ENCODE results near the gene NWD2. TPM values are rescaled to one million over a fixed set of nuclear protein-coding genes. Genes with fewer than 3 reads are reported as not detected.

The NWD2 gene
- total and polyA plus RNA-seq, 10 donors: 0.05 TPM; not detected in 9

DNA sequence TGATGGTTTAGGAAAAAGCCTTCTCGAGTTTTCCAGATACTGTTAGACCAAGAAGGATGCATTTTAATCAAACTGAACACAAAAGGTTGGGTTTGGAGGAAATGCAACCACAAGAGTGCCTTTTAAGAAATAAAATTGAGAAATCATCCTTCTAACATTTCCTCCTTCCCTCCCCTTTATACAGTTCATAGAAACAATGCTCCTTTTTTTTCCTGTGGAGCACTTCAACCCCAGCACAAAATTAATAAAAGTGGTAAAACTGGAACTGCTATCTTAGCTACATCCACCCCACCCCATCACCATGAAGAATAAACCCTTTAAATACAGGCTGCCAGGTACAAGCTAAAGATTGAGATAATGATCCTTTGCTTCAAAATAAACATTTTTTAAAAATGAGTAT is 230.5 kb downstream of the NWD2 start:
- DNase-seq: no peak
- H3K27me3 ChIP-seq (replicated peaks in 1 of 7): peaks cover 0 to 31% (median 0%) of the 10 kb centered on the region in 7 donors
- H3K4me3 ChIP-seq: no peak overlapping the region
- intact Hi-C loops (cut with DNase I; ENCODE audit: low total_unique reads): no loop called here
- TF ChIP-seq, protein P1, sequence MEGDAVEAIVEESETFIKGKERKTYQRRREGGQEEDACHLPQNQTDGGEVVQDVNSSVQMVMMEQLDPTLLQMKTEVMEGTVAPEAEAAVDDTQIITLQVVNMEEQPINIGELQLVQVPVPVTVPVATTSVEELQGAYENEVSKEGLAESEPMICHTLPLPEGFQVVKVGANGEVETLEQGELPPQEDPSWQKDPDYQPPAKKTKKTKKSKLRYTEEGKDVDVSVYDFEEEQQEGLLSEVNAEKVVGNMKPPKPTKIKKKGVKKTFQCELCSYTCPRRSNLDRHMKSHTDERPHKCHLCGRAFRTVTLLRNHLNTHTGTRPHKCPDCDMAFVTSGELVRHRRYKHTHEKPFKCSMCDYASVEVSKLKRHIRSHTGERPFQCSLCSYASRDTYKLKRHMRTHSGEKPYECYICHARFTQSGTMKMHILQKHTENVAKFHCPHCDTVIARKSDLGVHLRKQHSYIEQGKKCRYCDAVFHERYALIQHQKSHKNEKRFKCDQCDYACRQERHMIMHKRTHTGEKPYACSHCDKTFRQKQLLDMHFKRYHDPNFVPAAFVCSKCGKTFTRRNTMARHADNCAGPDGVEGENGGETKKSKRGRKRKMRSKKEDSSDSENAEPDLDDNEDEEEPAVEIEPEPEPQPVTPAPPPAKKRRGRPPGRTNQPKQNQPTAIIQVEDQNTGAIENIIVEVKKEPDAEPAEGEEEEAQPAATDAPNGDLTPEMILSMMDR (IDR thresholded peaks at IDR 0.05 in 8 of 11, conservative IDR thresholded peaks at IDR 0.05 in 3 of 11): no peak
- TF ChIP-seq POLR2AphosphoS5 (IDR thresholded peaks at IDR 0.05) (no peak), POLR2A (IDR thresholded peaks at IDR 0.05) (no peak)
- no peak overlapping the region for H3K27ac ChIP-seq
- H3K4me1 ChIP-seq: no peaks in the 10 kb centered on the region
- H3K36me3 ChIP-seq: no peaks in the 10 kb centered on the region
- H3K9me3 ChIP-seq: no peaks in the 10 kb centered on the region
- 9 to 29% (median 16%) methylated on average over 1 of the region's 1 CpG for WGBS, 5 donors

DNA sequence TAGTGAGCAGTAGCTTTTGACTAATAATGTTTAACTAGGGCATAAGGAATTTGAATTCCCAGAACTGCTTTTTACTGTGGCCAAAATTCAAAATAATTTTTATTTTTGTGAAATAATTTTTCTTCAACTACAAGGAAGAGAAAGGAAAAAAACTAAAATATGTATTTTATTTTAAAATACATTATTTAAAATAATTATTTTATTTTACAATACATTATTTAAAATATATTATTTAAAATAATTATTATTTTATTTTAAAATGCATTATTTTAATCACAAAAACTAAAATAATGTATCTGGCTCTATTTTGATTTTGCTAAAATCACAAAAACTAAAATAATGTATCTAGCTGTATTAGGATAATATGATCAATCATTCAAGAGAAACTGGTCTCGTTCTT is 231.2 kb downstream of the NWD2 start:
- TF ChIP-seq POLR2AphosphoS5 (IDR thresholded peaks at IDR 0.05) (no peak), POLR2A (IDR thresholded peaks at IDR 0.05) (no peak)
- TF ChIP-seq, protein P1 (IDR thresholded peaks at IDR 0.05 in 8 of 11, conservative IDR thresholded peaks at IDR 0.05 in 3 of 11): no peak
- intact Hi-C loops (cut with DNase I; ENCODE audit: low total_unique reads): no loop called here

DNA sequence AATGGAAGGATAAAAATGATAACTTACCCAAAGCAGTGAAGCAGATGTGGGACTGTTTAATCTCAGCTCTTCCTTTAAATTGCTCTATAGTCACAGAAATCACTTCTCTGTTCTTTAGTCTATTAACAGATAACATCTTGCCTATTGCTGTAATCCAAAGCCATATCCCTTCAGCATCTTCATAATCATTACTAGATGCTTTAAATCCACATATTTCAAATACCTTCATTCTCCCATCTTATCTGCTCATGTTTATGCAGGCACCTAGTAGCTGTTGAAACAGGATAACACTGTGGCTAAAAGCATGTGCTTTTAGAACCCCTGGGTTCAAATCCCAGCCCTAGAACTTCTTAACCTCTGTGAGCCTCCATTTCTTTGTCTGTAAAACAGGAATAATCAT is 231.7 kb downstream of the NWD2 start:
- intact Hi-C loops (cut with DNase I; ENCODE audit: low total_unique reads): no loop called here
- Histone ChIP-seq H3K27ac (no peak overlapping the region), H3K36me3 (no peaks in the 10 kb centered on the region), H3K9me3 (no peaks in the 10 kb centered on the region), H3K4me1 (no peaks in the 10 kb centered on the region), H3K4me3 (no peak overlapping the region), H3K27me3 (replicated peaks in 1 of 7) (peaks cover 0 to 31% (median 0%) of the 10 kb centered on the region in 7 donors)
- no peak for DNase-seq
- no peak for TF ChIP-seq POLR2AphosphoS5 (IDR thresholded peaks at IDR 0.05)
- no peak for TF ChIP-seq POLR2A (IDR thresholded peaks at IDR 0.05)
- TF ChIP-seq, protein P1 (IDR thresholded peaks at IDR 0.05 in 8 of 11, conservative IDR thresholded peaks at IDR 0.05 in 3 of 11): no peak

More for the DNA sequence above, 231.2 kb downstream of the NWD2 start:
- Histone ChIP-seq H3K27me3 (replicated peaks in 1 of 7) (peaks cover 0 to 31% (median 0%) of the 10 kb centered on the region in 7 donors), H3K4me1 (no peaks in the 10 kb centered on the region), H3K27ac (no peak overlapping the region), H3K36me3 (no peaks in the 10 kb centered on the region), H3K4me3 (no peak overlapping the region), H3K9me3 (no peaks in the 10 kb centered on the region)
- no peak for DNase-seq
- 65 to 91% (median 76%) methylated on average over 1 of the region's 1 CpG for WGBS, 5 donors

DNA sequence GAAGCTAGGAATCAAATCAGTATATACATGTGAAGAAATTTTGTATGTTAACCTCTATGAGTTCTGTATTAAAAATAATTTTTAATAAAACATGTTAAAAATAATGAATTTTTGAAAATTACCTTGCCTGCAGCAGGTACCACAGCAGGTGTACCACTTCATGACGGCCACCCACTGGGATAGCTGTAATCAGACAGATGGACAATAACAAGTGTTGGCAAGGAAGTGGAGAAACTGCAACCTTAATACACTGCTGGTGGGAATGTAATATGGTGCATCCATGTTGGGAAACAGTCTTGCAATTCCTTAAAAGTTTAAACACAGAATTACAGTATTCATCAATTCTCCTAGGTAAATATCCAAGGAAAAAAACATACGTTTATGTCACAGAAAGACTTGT is 232.1 kb downstream of the NWD2 start:
- peaks cover 0 to 30% (median 0%) of the 10 kb centered on the region in 7 donors for H3K27me3 ChIP-seq (replicated peaks in 1 of 7)
- no peak for DNase-seq
- intact Hi-C loops (cut with DNase I; ENCODE audit: low total_unique reads): no loop called here
- no peak overlapping the region for H3K27ac ChIP-seq
- no peaks in the 10 kb centered on the region for H3K4me1 ChIP-seq
- WGBS, 5 donors: 82 to 96% (median 89%) methylated on average over 2 of the region's 2 CpGs
- TF ChIP-seq, protein P1 (IDR thresholded peaks at IDR 0.05 in 8 of 11, conservative IDR thresholded peaks at IDR 0.05 in 3 of 11): no peak
- H3K9me3 ChIP-seq: no peaks in the 10 kb centered on the region
- no peaks in the 10 kb centered on the region for H3K36me3 ChIP-seq
- H3K4me3 ChIP-seq: no peak overlapping the region

Measured in spleen (tissue), 11 donors.